Measurements from ENCODE around the gene DMRTC2.

Gene DMRTC2

GRCh38 chr19:41847351-41848105, 2.7 kb downstream of the DMRTC2 start:
- DNase-seq (ENCODE audit: low spot score) = no peak

- no peak for DNase-seq (ENCODE audit: low spot score)
These were observed 3.8 kb downstream of the DMRTC2 start for GRCh38 chr19:41848666-41849065.

- no peak for DNase-seq (ENCODE audit: low spot score)
These were observed 4.2 kb downstream of the DMRTC2 start for GRCh38 chr19:41849067-41849466.

- no peak for DNase-seq (ENCODE audit: low spot score)
These were observed 5.5 kb downstream of the DMRTC2 start for GRCh38 chr19:41850381-41850780.

- no peak for DNase-seq (ENCODE audit: low spot score)
These were observed 6.6 kb downstream of the DMRTC2 start for GRCh38 chr19:41851456-41851855.

- no peak for DNase-seq (ENCODE audit: low spot score)
These were observed 8.5 kb downstream of the DMRTC2 start for GRCh38 chr19:41853344-41853743.

GRCh38 chr19:41853768-41854167, 8.9 kb downstream of the DMRTC2 start:
- no peak for DNase-seq (ENCODE audit: low spot score)

GRCh38 chr19:41859213-41859617, 14.4 kb downstream of the DMRTC2 start:
- no peak for DNase-seq (ENCODE audit: low spot score)

- DNase-seq (ENCODE audit: low spot score) = peak; percentile 99
These were observed 15.0 kb downstream of the DMRTC2 start, which contains the start of gene RPS19 for GRCh38 chr19:41859618-41860418. TSS of gene RPS19 (plus strand) at chr19:41860255. CDS start at chr19:41860775, 520 bp downstream.

GRCh38 chr19:41860419-41861115, 15.7 kb downstream of the DMRTC2 start:
- DNase-seq (ENCODE audit: low spot score) = peak; percentile 45

- no peak for DNase-seq (ENCODE audit: low spot score)
These were observed 16.4 kb downstream of the DMRTC2 start for GRCh38 chr19:41861116-41861768.

- no peak for DNase-seq (ENCODE audit: low spot score)
These were observed 17.0 kb downstream of the DMRTC2 start for GRCh38 chr19:41861846-41862245.

- no peak for DNase-seq (ENCODE audit: low spot score)
These were observed 17.7 kb downstream of the DMRTC2 start for GRCh38 chr19:41862445-41862986.

GRCh38 chr19:41863209-41863931, 18.5 kb downstream of the DMRTC2 start:
- DNase-seq (ENCODE audit: low spot score) = no peak

GRCh38 chr19:41864374-41864773, 19.5 kb downstream of the DMRTC2 start:
- DNase-seq (ENCODE audit: low spot score) = no peak

GRCh38 chr19:41866284-41866683, 21.4 kb downstream of the DMRTC2 start:
- DNase-seq (ENCODE audit: low spot score) = peak; percentile 40

GRCh38 chr19:41868120-41868988, 23.5 kb downstream of the DMRTC2 start:
- DNase-seq (ENCODE audit: low spot score) = peak; percentile 24

GRCh38 chr19:41868989-41869300, 24.1 kb downstream of the DMRTC2 start:
- no peak for DNase-seq (ENCODE audit: low spot score)

GRCh38 chr19:41869374-41869955, 24.6 kb downstream of the DMRTC2 start:
- DNase-seq (ENCODE audit: low spot score) = peak; percentile 38

GRCh38 chr19:41870401-41870873, 25.6 kb downstream of the DMRTC2 start:
- DNase-seq (ENCODE audit: low spot score) = peak; percentile 44
